Measurements from ENCODE around the gene MEGF11. TPM values are rescaled to one million over a fixed set of nuclear protein-coding genes. Genes with fewer than 3 reads are reported as not detected.

The MEGF11 gene
- total RNA-seq, 4 donors from 2014 or later, result not detected

DNA sequence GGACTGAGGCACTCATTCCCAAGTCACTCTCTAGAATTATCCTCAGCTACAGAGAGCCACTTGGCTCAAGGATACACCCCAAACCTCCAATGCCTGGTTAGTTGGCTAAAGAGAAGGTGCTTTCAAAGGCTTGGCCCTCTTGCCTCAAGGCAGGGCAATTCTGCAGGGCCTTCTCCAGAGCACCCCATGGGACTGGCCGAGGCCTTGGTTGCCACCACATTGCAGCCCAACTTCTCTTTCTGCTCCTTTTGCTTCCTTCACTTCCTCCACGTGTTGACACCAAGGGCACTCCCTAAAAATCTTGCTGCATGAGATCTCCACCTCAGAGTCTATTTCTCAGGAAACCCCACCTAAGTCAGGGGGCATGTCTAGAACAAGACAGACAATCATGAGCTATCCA is 36.7 kb downstream of the MEGF11 start:
- intact Hi-C loops (cut with DNase I), result no loop called here
- no peaks in the 10 kb centered on the region for H3K4me1 ChIP-seq
- DNase-seq, result no peak
- H3K36me3 ChIP-seq, result no peaks in the 10 kb centered on the region
- no peak overlapping the region for H3K27ac ChIP-seq
- H3K27me3 ChIP-seq, result peaks cover 0 to 4% (median 0%) of the 10 kb centered on the region in 4 donors
- WGBS, 2 donors, result 68 to 78% methylated on average over 2 of the region's 2 CpGs
- H3K4me3 ChIP-seq, result no peak overlapping the region
- no peaks in the 10 kb centered on the region for H3K9me3 ChIP-seq
- no peak for TF ChIP-seq POLR2A (IDR thresholded peaks at IDR 0.05)
- no peak for TF ChIP-seq CTCF (IDR thresholded peaks at IDR 0.05)

GRCh38 chr15:66215811-66216210 is 37.7 kb downstream of the MEGF11 start:
- H3K4me3 ChIP-seq, result no peak overlapping the region
- no peaks in the 10 kb centered on the region for H3K9me3 ChIP-seq
- TF ChIP-seq CTCF (IDR thresholded peaks at IDR 0.05), result no peak
- no peak for TF ChIP-seq POLR2A (IDR thresholded peaks at IDR 0.05)
- no peaks in the 10 kb centered on the region for H3K4me1 ChIP-seq
- intact Hi-C loops (cut with DNase I), result no loop called here
- no peaks in the 10 kb centered on the region for H3K27me3 ChIP-seq
- H3K36me3 ChIP-seq, result no peaks in the 10 kb centered on the region
- 79 to 88% methylated on average over 4 of the region's 4 CpGs for WGBS, 2 donors
- H3K27ac ChIP-seq, result no peak overlapping the region
- DNase-seq, result no peak

GRCh38 chr15:66214246-66214645 is 39.3 kb downstream of the MEGF11 start:
- WGBS, 2 donors, result 36 to 60% methylated on average over 1 to 2 of the region's 4 CpGs
- no peaks in the 10 kb centered on the region for H3K4me1 ChIP-seq
- no peak for DNase-seq

DNA sequence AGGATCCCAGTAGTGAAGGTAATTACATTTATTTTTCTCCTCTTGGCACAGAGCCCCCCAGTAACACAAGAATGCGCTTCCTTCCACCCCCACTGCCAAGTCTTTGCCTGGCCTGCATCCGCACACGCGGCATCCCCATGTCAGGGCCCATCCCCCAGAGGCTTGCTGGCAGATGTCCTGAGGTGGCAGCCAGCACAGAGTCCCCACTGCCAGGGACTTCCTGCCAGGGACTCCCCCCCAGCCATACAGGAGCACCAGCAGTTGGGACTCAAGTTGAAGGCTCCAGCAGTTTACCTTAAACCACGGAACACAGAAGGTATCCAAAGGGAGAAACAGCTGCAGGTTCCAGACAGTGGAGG is 41.0 kb downstream of the MEGF11 start:
- no peak for DNase-seq
- no peak for TF ChIP-seq POLR2A (IDR thresholded peaks at IDR 0.05)
- TF ChIP-seq CTCF (IDR thresholded peaks at IDR 0.05), result no peak
- Histone ChIP-seq H3K9me3 (no peaks in the 10 kb centered on the region), H3K4me1 (no peaks in the 10 kb centered on the region), H3K36me3 (no peaks in the 10 kb centered on the region), H3K27me3 (no peaks in the 10 kb centered on the region), H3K27ac (no peak overlapping the region), H3K4me3 (no peak overlapping the region)
- intact Hi-C loops (cut with DNase I), result no loop called here
- WGBS, 2 donors, result 25 to 40% methylated on average over 1 to 3 of the region's 5 CpGs

More at GRCh38 chr15:66214246-66214645, 39.3 kb downstream of the MEGF11 start:
- no peaks in the 10 kb centered on the region for H3K36me3 ChIP-seq
- H3K4me3 ChIP-seq, result no peak overlapping the region
- H3K27me3 ChIP-seq, result no peaks in the 10 kb centered on the region
- no peak overlapping the region for H3K27ac ChIP-seq
- intact Hi-C loops (cut with DNase I), result no loop called here
- H3K9me3 ChIP-seq, result no peaks in the 10 kb centered on the region
- TF ChIP-seq POLR2A (IDR thresholded peaks at IDR 0.05) (no peak), CTCF (IDR thresholded peaks at IDR 0.05) (no peak)

- WGBS, 2 donors, result 72 to 84% methylated on average over 6 of the region's 11 CpGs
- H3K27ac ChIP-seq, result no peak overlapping the region
- no peaks in the 10 kb centered on the region for H3K36me3 ChIP-seq
- no peaks in the 10 kb centered on the region for H3K9me3 ChIP-seq
- no peak overlapping the region for H3K4me3 ChIP-seq
- TF ChIP-seq POLR2A (IDR thresholded peaks at IDR 0.05) (no peak), CTCF (IDR thresholded peaks at IDR 0.05) (no peak)
- H3K27me3 ChIP-seq, result no peaks in the 10 kb centered on the region
- intact Hi-C loops (cut with DNase I), result no loop called here
- no peak for DNase-seq
- H3K4me1 ChIP-seq, result no peaks in the 10 kb centered on the region
These were observed 41.6 kb downstream of the MEGF11 start for GRCh38 chr15:66211670-66212562.
